ENCODE measurements around the gene CROCC.
"Not testable (repeated sequence)": the region's sequence is repeated elsewhere in the genome, so short reads cannot be mapped to it uniquely, and the experiment has no call there.

GRCh38 chr1:16892978-16893525, 28.7 kb upstream of the CROCC start:
- TF ChIP-seq POLR2A (IDR thresholded peaks at IDR 0.05; ENCODE audit: low read length); GATA1 (IDR thresholded peaks at IDR 0.05; ENCODE audit: low read depth, low read length): not testable (repeated sequence)

Data from erythroblast (primary cell).